HG03045 (cell line): ENCODE data around the gene MGARP.
"Not testable (repeated sequence)": the region's sequence is repeated elsewhere in the genome, so short reads cannot be mapped to it uniquely, and the experiment has no call there.

Source experiments
- ATAC-seq: cut with Tn5 transposase; IDR thresholded peaks from one replicate; pipeline ENCODE4 v1.9.1; 2021; ENCODE audit warnings: mild to moderate bottlenecking, moderate library complexity; ENCODE audit not compliant: unreplicated experiment

The MGARP gene

GRCh38 chr4:139295942-139296299, 15.9 kb upstream of the MGARP start:
- ATAC-seq, result no peak

DNA sequence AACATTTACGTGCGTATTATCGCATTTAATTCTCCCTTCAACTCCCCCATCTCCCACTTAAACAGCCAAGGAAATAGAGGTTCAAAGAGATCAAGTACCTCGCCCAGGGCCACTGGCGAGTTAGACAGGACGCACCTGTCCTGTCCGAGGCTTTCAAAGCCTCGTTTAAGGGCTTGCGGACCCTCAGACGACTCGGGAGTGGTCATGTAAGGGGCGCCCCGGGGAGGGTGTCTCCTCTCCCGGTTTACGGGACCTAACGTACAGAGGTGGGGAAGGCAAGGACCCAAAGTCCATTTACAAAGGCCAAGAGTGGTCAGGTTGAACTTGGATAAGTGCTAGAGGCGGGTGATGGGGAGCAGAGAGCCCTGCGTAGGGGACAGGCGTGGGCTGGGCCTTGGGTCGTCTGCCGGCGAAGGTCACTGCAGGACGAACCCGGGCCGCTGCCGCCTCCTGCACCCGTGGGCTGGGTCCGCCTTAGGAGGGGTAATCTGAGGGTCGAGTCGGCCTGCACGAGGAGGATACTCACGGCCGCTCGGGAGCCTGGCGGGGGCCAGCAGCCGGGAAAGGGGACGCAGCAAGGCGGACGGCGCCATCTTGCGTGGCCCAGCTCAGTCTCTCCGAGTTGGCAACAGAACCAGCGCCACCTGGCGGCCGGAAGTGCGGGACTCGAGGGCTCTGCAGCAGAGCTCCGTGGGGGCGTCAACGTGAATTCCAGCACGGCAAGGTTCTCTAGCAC, 15.3 kb upstream of the MGARP start:
- ATAC-seq, result peak; percentile 95

- ATAC-seq, result no peak
These were observed 6.2 kb upstream of the MGARP start for GRCh38 chr4:139286186-139286698.

DNA sequence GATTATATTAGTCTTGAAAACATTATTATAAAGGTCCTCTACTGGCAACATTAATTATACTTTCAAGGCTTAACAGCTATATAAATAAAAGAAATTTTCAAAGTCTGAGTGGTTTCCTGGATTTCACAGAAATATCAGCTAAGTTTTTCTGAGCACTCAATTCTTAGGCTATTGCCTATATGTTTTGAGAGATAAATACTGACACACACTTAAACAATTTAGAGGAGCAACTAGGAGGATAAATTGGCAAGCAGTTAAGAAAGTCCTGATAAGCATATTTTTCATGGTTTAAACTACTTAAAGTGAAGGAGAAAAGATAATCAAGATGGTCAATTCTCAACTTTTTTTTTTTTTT, 2.7 kb upstream of the MGARP start:
- no peak for ATAC-seq

GRCh38 chr4:139282065-139282720, 2.2 kb upstream of the MGARP start:
- no peak for ATAC-seq

- no peak for ATAC-seq
These were observed 889 bp downstream of the MGARP start for GRCh38 chr4:139278912-139279759.

DNA sequence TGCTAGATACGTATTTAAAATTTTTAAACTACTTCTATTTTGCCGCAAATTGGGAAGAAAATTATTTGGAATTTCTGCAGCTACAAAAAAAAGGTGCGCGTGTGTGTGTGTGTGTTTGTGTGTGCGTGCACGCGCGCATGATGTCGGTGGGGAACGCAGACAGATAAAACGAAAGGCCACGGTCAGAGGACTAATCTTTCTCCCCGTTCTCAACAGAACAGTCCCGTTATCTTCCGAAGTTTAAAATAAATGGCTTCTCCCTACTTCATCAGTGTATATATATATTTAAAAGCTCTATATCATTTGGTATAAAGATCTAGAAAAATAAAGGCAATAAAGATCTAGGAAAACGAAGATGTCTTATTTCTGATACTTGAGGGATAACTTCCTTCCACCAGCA, 1.5 kb downstream of the MGARP start:
- ATAC-seq, result no peak

GRCh38 chr4:139275281-139275735, 4.7 kb downstream of the MGARP start:
- ATAC-seq, result no peak

DNA sequence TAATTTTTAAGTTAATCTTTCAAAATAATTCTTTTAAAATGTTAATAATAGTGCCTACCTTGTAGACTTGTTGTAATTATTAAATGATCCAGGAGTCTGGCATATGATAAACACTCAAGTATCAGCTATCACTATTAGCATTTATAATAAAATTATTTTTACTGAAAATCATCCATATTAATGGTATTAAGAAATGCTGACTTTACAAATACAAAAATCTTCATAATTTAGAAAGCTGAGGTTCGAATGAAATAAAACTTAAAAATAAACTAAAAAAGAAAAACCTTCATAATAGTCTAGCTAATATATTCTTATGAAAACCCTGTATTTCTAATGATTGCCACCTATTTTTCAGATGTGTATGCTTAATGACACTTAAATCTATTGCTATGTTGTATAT, 5.2 kb downstream of the MGARP start:
- no peak for ATAC-seq

GRCh38 chr4:139273835-139274234, 6.2 kb downstream of the MGARP start:
- no peak for ATAC-seq

DNA sequence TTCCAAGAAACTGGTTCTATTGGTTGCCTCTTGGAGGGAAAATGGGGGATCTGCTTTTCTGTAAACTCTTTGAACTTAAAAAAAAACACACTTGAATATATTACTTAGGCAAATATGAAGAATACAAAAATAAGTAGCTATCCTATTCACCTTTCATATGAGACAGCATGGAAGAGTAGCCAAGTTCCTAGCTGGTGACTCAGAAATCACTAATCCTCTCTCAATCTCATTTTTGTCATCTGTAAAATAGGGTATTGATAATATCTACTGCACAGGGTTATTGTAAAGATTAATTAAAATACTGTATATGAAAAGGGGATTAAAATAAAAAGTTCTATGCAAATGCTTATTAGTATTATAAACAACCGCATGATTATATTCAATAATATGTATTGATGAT, 12.7 kb downstream of the MGARP start:
- no peak for ATAC-seq

- peak; percentile 99 for ATAC-seq
These were observed 13.3 kb downstream of the MGARP start for GRCh38 chr4:139266583-139267257.

- ATAC-seq, result no peak
These were observed 13.8 kb downstream of the MGARP start for GRCh38 chr4:139266208-139266582.

DNA sequence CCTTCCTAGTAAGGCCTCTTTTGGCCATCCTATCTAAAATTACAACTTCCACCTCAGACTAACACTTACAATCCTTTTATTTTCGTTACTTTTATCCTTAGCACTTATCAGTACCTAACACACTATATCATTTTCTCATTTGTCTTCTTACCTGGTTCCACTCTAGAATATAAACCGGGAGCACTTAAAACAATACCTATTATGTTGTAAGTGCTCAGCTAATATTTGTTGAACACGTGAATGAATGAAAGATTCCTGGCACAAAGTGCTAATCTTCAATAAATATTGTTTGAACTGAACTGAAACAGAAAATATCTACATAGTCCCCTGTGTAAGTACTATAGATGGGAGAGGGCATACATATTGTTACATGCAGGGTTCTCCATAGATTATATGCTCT, 14.4 kb downstream of the MGARP start:
- no peak for ATAC-seq

- no peak for ATAC-seq
These were observed 23.7 kb downstream of the MGARP start for GRCh38 chr4:139256349-139256748.

DNA sequence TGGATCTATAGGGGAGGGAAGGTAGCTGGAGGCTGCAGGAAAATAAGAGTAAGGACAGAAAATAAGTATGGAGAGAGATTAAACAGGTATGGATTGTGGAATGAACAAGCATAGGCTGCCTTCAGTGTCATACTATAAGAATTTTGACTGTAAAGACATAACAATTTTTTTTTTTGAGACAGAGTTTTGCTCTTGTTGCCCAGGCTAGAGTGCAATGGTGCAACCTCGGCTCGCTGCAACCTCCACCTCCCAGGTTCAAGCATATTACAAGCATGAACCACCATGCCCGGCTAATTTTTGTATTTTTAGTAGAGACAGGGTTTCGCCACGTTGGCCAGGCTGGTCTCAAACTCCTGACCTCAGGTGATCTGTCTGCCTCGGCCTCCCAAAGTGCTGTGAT, 24.4 kb downstream of the MGARP start:
- ATAC-seq, result not testable (repeated sequence)

DNA sequence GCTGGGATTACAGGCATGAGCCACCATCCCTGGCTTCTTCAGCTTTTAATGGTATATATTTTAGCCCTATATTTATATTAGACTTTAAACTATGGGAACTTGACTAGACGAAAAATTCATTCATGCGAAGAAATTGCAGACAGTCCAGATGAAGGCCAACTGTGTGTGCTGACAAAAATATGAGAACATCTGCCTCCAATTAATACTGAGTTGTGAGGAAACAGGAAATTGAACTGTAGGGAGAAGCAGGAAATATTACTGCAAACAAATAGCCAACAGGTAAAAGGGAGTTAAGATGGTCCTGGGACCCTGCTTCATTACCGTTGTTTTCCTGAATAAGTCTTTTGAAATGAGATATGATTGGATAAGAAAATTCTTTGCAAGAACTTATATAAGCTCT, 26.3 kb downstream of the MGARP start:
- no peak for ATAC-seq

GRCh38 chr4:139253046-139253445, 27.0 kb downstream of the MGARP start:
- ATAC-seq, result no peak

- ATAC-seq, result no peak
These were observed 32.3 kb downstream of the MGARP start for GRCh38 chr4:139247700-139248238.

DNA sequence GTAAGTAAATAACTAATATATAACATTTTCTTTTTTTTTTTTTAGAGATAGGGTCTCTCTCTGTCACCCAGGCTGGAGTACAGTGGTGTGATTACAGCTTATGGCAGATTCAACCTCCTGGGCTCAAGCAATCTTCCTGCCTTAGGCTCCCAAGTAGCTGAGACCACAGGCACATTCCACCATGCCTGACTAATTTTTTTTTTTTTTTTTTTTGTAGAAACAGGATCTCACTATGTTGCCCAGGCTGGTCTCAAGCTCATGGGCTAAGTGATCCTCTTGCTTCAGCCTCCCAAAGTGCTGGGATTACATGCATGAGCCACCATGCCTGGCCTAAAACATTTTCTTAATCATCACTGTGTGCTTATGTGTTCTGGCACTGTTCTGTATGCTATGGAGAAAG, 32.8 kb downstream of the MGARP start:
- ATAC-seq, result no peak

GRCh38 chr4:139246166-139246565, 33.9 kb downstream of the MGARP start:
- no peak for ATAC-seq
